ENCODE measurements around the gene KIAA0825.

DNA sequence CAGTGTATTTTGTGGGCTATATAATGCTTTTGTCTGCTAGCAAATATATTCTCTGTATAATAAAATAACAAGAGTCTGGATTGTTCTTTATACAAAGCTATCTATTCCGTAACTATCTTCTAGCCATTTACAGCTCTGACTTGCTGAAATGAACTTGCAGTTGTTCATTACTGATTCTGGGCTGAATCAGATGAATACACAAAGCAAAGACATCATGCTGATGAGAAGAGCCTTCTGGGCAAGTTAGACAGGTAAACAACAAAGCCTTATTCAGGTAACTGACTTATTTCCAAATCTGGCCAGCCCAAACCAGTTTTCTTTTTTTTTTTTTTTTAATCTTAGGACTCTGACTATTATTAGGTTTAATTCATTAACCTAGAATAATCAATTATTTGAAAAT lies 255.5 kb downstream of the KIAA0825 start:
- TF ChIP-seq, protein P1, sequence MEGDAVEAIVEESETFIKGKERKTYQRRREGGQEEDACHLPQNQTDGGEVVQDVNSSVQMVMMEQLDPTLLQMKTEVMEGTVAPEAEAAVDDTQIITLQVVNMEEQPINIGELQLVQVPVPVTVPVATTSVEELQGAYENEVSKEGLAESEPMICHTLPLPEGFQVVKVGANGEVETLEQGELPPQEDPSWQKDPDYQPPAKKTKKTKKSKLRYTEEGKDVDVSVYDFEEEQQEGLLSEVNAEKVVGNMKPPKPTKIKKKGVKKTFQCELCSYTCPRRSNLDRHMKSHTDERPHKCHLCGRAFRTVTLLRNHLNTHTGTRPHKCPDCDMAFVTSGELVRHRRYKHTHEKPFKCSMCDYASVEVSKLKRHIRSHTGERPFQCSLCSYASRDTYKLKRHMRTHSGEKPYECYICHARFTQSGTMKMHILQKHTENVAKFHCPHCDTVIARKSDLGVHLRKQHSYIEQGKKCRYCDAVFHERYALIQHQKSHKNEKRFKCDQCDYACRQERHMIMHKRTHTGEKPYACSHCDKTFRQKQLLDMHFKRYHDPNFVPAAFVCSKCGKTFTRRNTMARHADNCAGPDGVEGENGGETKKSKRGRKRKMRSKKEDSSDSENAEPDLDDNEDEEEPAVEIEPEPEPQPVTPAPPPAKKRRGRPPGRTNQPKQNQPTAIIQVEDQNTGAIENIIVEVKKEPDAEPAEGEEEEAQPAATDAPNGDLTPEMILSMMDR (IDR thresholded peaks at IDR 0.05): no peak
- no peak for TF ChIP-seq POLR2A (IDR thresholded peaks at IDR 0.05)

Measured in adrenal gland (tissue), 5 donors.